Calu3 (cell line): ENCODE results near the gene PSMD2. TPM values are rescaled to one million over a fixed set of nuclear protein-coding genes. Genes with fewer than 3 reads are reported as not detected.

Experiments
- BruUV-seq: library from RNA; stranded (reverse); fragments of 400-500 nt; replicated peaks from 2 replicates; lab custom pipeline; 2021; lab: Mats Ljungman, UMichigan
- CTCF ChIA-PET: fragments of 300-600 bp; sonication (Branson Sonifier 250); formaldehyde crosslinking; loops from one replicate; lab custom pipeline; 2022; ENCODE audit warnings: antibody characterized with exemption; lab: Charles Lee
- DNase-seq: peaks from one replicate; pipeline ENCODE4 v3.0.0; 2022
- H3K27ac Mint-ChIP-seq: one replicate; pipeline ENCODE4 v1.8.0; 2022; ENCODE audit warnings: mixed read lengths; ENCODE audit not compliant: unreplicated experiment
- H3K27me3 Mint-ChIP-seq: one replicate; pipeline ENCODE4 v1.8.0; 2022; ENCODE audit warnings: mixed read lengths; ENCODE audit not compliant: unreplicated experiment
- H3K36me3 Mint-ChIP-seq: one replicate; pipeline ENCODE4 v1.8.0; 2022; ENCODE audit warnings: mild to moderate bottlenecking, moderate library complexity, mixed read lengths; ENCODE audit not compliant: insufficient read depth, unreplicated experiment
- H3K4me1 Mint-ChIP-seq: one replicate; pipeline ENCODE4 v1.8.0; 2022; ENCODE audit warnings: mild to moderate bottlenecking, low read depth, mixed read lengths; ENCODE audit not compliant: unreplicated experiment
- H3K4me3 Mint-ChIP-seq: one replicate; pipeline ENCODE4 v1.8.0; 2022; ENCODE audit warnings: mild to moderate bottlenecking, low read depth, moderate library complexity, mixed read lengths; ENCODE audit not compliant: unreplicated experiment
- H3K9me3 Mint-ChIP-seq: one replicate; pipeline ENCODE4 v1.8.0; 2022; ENCODE audit warnings: low read depth, mixed read lengths; ENCODE audit not compliant: unreplicated experiment
- CTCF ChIP-seq: fragments of 200-600 bp; IDR thresholded peaks from one replicate; pipeline ENCODE4 v1.8.0; 2022; ENCODE audit warnings: antibody characterized with exemption; ENCODE audit not compliant: unreplicated experiment
- intact Hi-C: fragments of 100-400 bp; cut with micrococcal nuclease; formaldehyde crosslinking; loops from one replicate; pipeline ENCODE4 v1.10.0; 2022; ENCODE audit not compliant: unreplicated experiment
- total RNA-seq: library from RNA; stranded (reverse); gene quantifications from 2 replicates; pipeline ENCODE4 v1.2.3, GENCODE V29; 2022

PSMD2 gene
- total RNA-seq, 1 experiment from 2014 or later, result 530 TPM

- H3K9me3 Mint-ChIP-seq, result no peaks in the 10 kb centered on the region
- peaks cover 16% of the 10 kb centered on the region for H3K4me1 Mint-ChIP-seq
- H3K4me3 Mint-ChIP-seq, result peak overlapping the region; percentile 97
- no peak for DNase-seq
- CTCF ChIA-PET, result interaction anchor here (0.5 to 1.0 kb wide), 4 partner anchors 12 to 602 kb away, joined by 3 to 4 read pairs (median 3); partner anchors contain the start of gene YEATS2
- peaks cover 26% of the 10 kb centered on the region for H3K27me3 Mint-ChIP-seq
- no peak for TF ChIP-seq CTCF
- H3K36me3 Mint-ChIP-seq, result peaks cover 66% of the 10 kb centered on the region
- TSS peak; percentile 62 for BruUV-seq
- intact Hi-C loops, result no loop called here
- H3K27ac Mint-ChIP-seq, result peak overlapping the region; percentile 91
These were observed 692 bp downstream of the PSMD2 start for GRCh38 chr3:184299488-184300377.

- Mint-ChIP-seq H3K9me3 (no peaks in the 10 kb centered on the region), H3K4me1 (peaks cover 16% of the 10 kb centered on the region), H3K36me3 (peaks cover 72% of the 10 kb centered on the region), H3K27me3 (peaks cover 20% of the 10 kb centered on the region), H3K4me3 (peak overlapping the region; percentile 97), H3K27ac (no peak overlapping the region)
- no peak for TF ChIP-seq CTCF
- no TSS peak for BruUV-seq
- CTCF ChIA-PET, result interaction anchor here (0.6 to 1.0 kb wide), 2 partner anchors 12 to 603 kb away, joined by 3 to 4 read pairs; partner anchors contain the start of gene YEATS2
- DNase-seq, result no peak
- intact Hi-C loops, result no loop called here
These were observed 1.3 kb downstream of the PSMD2 start for GRCh38 chr3:184300378-184300720.

- peaks cover 88% of the 10 kb centered on the region for H3K36me3 Mint-ChIP-seq
- CTCF ChIA-PET, result interaction anchor here (0.6 to 1.4 kb wide), 4 partner anchors 30 to 78 kb away, joined by 3 to 11 read pairs (median 5); no protein-coding TSS in a partner anchor
- no peaks in the 10 kb centered on the region for H3K27me3 Mint-ChIP-seq
- intact Hi-C loops, result no loop called here
- BruUV-seq, result no TSS peak
- H3K4me1 Mint-ChIP-seq, result peaks cover 6% of the 10 kb centered on the region
- no peak overlapping the region for H3K27ac Mint-ChIP-seq
- H3K9me3 Mint-ChIP-seq, result no peaks in the 10 kb centered on the region
- DNase-seq, result no peak
- H3K4me3 Mint-ChIP-seq, result no peak overlapping the region
- peak; percentile 38 for TF ChIP-seq CTCF
These were observed 6.5 kb downstream of the PSMD2 start for GRCh38 chr3:184305577-184305976.

- peaks cover 79% of the 10 kb centered on the region for H3K36me3 Mint-ChIP-seq
- CTCF ChIA-PET, result interaction anchor here (1.4 kb wide), 1 partner anchor 78 kb away, joined by 4 read pairs; no protein-coding TSS in a partner anchor
These were observed 7.4 kb downstream of the PSMD2 start for GRCh38 chr3:184306341-184306972.

More at GRCh38 chr3:184306341-184306972, 7.4 kb downstream of the PSMD2 start:
- H3K27ac Mint-ChIP-seq, result no peak overlapping the region
- no peak overlapping the region for H3K4me3 Mint-ChIP-seq
- BruUV-seq, result no TSS peak
- H3K4me1 Mint-ChIP-seq, result no peaks in the 10 kb centered on the region
- no peak for DNase-seq
- H3K9me3 Mint-ChIP-seq, result no peaks in the 10 kb centered on the region
- TF ChIP-seq CTCF, result no peak
- intact Hi-C loops, result no loop called here
- no peaks in the 10 kb centered on the region for H3K27me3 Mint-ChIP-seq
